Measurements from ENCODE around the gene ROGDI. TPM values are rescaled to one million over a fixed set of nuclear protein-coding genes. Genes with fewer than 3 reads are reported as not detected.

The ROGDI gene
- total and polyA plus RNA-seq, 2 of the 13 experiments (the other 11 are each of a cell fraction or from before 2014, with no cell fraction given): 19.2 to 42.1 TPM

- Histone ChIP-seq H3K27me3 (ENCODE audit: control insufficient read depth in 1 of 2, insufficient read depth in 2 of 2, low read length in 2 of 2) (no peaks in the 10 kb centered on the region; a peak in 1 of 5 replicates), H3K4me2 (ENCODE audit: low read depth, low read length) (no peak within 1 kb of the TSS), H3K27ac (ENCODE audit: extremely low read length, insufficient read depth, low read length) (no peak within 1 kb of the TSS), H3K4me3 (replicated peaks in 1 of 3; ENCODE audit: insufficient read depth in 1 of 3, low read depth in 2 of 3, low read length in 3 of 3) (no peak within 1 kb of the TSS), H4K20me1 (ENCODE audit: insufficient read depth, low read length) (no peaks in the 10 kb centered on the region), H3K36me3 (replicated peaks in 1 of 2; ENCODE audit: control insufficient read depth in 1 of 2, insufficient read depth in 2 of 2, low read length in 2 of 2) (peaks cover 0 to 8% of the 10 kb centered on the region in 2 experiments; a peak in 2 of 5 replicates), H3K9ac (ENCODE audit: insufficient read depth, low read depth, low read length) (no peak within 1 kb of the TSS), H3K79me2 (ENCODE audit: insufficient read depth, low read length) (no peaks in the 10 kb centered on the region), H2AFZ (ENCODE audit: low read length) (no peak within 1 kb of the TSS), H3K9me3 (ENCODE audit: low read length) (no peaks in the 10 kb centered on the region), H3K4me1 (ENCODE audit: insufficient read depth, low read length) (peaks cover 25% of the 10 kb centered on the region)
- CTCF ChIA-PET (ENCODE audit: low intra/inter-chr PET ratio, low total read pairs): no interaction called here
- in situ Hi-C loops (cut with HindIII; ENCODE audit: extremely low pct_ligation_motif_present, low pct_unique_long_range_greater_than_20kb): no loop called here
- WGBS (ENCODE audit: low lambda C conversion rate): 96% methylated on average over 12 of the region's 14 CpGs
- FAIRE-seq (no peak), ATAC-seq (no peak), DNase-seq (ENCODE audit: low spot score) (no peak)
- no TSS peak for BruUV-seq (replicated peaks)
- intact Hi-C loops (cut with micrococcal nuclease; ENCODE audit: unreplicated experiment): no loop called here
- POLR2A ChIA-PET: interaction anchor here (1.4 kb wide), 1 partner anchor 7 kb away, joined by 3 read pairs; the partner anchor contains the start of gene ROGDI
- peak; percentile 27 for TF ChIP-seq HNRNPK (IDR thresholded peaks at IDR 0.05; ENCODE audit: low read depth, low read length, poor library complexity, severe bottlenecking)
- no peak for TF ChIP-seq MXD1 (CRISPR knock-in tag; IDR thresholded peaks at IDR 0.05)
- TF ChIP-seq ZBTB7A (CRISPR knock-in tag; IDR thresholded peaks at IDR 0.05): no peak
- peak; percentile 3 for TF ChIP-seq AGO2 (optimal IDR thresholded peaks at IDR 0.05; ENCODE audit: low read depth, low read length)
- 0 out of 4 replicates have a peak, but pooled peaks of 1 of the 2 experiments have one; percentile 5 for TF ChIP-seq POLR2A (IDR thresholded peaks at IDR 0.05; ENCODE audit: insufficient read depth in 1 of 2, low read depth in 2 of 2, low read length in 2 of 2)
- TF ChIP-seq POLR2G (IDR thresholded peaks at IDR 0.05; ENCODE audit: low read depth, low read length): no peak
These were observed 7.1 kb downstream of the ROGDI start, which contains the start of gene SMIM22 for GRCh38 chr16:4795181-4795827. SMIM22 (plus strand) TSS chr16:4795369; CDS start chr16:4795735, 366 bp downstream.

DNA sequence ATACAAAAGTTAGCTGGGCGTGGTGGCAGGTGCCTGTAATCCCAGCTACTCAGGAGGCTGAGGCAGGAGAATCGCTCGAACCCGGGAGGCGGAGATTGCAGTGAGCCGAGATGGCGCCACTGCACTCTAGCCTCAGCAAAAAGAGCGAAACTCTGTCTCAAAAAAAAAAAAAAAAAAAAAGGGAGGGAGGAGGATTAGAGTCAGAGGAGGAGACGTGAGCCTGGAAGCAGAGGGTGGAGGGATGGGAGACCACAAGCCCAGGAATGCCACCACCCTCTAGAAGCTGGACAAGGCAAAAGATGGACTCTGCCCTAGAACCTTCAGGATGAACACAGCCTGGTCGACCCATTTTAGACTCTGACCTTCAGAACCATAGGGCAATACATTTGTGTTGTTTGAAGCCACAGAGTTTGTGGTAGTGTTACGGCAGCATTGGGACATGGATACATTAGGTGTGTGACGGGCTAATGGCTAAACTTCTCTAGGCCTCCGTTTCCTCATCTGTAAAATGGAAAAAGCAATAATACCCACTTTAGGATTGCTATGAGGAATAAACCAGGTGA is 9.4 kb downstream of the ROGDI start:
- in situ Hi-C loops (cut with HindIII; ENCODE audit: extremely low pct_ligation_motif_present, low pct_unique_long_range_greater_than_20kb): no loop called here
- WGBS (ENCODE audit: low lambda C conversion rate): 32% methylated on average over 13 of the region's 13 CpGs
- peak; percentile 27 for ATAC-seq
- TF ChIP-seq ADNP (CRISPR knock-in tag; IDR thresholded peaks at IDR 0.05) (0 out of 2 replicates have a peak, but pooled peaks have one; percentile 35), AHR (CRISPR knock-in tag; IDR thresholded peaks at IDR 0.05) (no peak), ETS1 (CRISPR knock-in tag; IDR thresholded peaks at IDR 0.05) (no peak), RELA (CRISPR knock-in tag; IDR thresholded peaks at IDR 0.05) (no peak), ZNF644 (CRISPR knock-in tag; IDR thresholded peaks at IDR 0.05; ENCODE audit: low read depth) (no peak)
- TF ChIP-seq, protein P1, sequence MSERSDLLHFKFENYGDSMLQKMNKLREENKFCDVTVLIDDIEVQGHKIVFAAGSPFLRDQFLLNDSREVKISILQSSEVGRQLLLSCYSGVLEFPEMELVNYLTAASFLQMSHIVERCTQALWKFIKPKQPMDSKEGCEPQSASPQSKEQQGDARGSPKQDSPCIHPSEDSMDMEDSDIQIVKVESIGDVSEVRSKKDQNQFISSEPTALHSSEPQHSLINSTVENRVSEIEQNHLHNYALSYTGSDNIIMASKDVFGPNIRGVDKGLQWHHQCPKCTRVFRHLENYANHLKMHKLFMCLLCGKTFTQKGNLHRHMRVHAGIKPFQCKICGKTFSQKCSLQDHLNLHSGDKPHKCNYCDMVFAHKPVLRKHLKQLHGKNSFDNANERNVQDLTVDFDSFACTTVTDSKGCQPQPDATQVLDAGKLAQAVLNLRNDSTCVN (CRISPR knock-in tag; IDR thresholded peaks at IDR 0.05; ENCODE audit: borderline replicate concordance): no peak
- TF ChIP-seq, protein P2, sequence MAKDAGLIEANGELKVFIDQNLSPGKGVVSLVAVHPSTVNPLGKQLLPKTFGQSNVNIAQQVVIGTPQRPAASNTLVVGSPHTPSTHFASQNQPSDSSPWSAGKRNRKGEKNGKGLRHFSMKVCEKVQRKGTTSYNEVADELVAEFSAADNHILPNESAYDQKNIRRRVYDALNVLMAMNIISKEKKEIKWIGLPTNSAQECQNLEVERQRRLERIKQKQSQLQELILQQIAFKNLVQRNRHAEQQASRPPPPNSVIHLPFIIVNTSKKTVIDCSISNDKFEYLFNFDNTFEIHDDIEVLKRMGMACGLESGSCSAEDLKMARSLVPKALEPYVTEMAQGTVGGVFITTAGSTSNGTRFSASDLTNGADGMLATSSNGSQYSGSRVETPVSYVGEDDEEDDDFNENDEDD (CRISPR knock-in tag; IDR thresholded peaks at IDR 0.05; ENCODE audit: borderline replicate concordance): no peak

More for the DNA sequence above, 9.4 kb downstream of the ROGDI start:
- Histone ChIP-seq H3K4me1 (ENCODE audit: insufficient read depth, low read length) (peaks cover 41% of the 10 kb centered on the region), H3K27ac (ENCODE audit: extremely low read length, insufficient read depth, low read length) (no peak overlapping the region), H3K79me2 (ENCODE audit: insufficient read depth, low read length) (no peaks in the 10 kb centered on the region), H3K27me3 (ENCODE audit: control insufficient read depth in 1 of 2, insufficient read depth in 2 of 2, low read length in 2 of 2) (no peaks in the 10 kb centered on the region; a peak in 1 of 5 replicates), H2AFZ (ENCODE audit: low read length) (no peak overlapping the region), H3K4me2 (ENCODE audit: low read depth, low read length) (peak overlapping the region; percentile 51), H3K9me3 (ENCODE audit: low read length) (no peaks in the 10 kb centered on the region), H3K9ac (ENCODE audit: insufficient read depth, low read depth, low read length) (no peak overlapping the region), H3K36me3 (replicated peaks in 1 of 2; ENCODE audit: control insufficient read depth in 1 of 2, insufficient read depth in 2 of 2, low read length in 2 of 2) (no peaks in the 10 kb centered on the region), H4K20me1 (ENCODE audit: insufficient read depth, low read length) (no peaks in the 10 kb centered on the region), H3K4me3 (replicated peaks in 1 of 3; ENCODE audit: insufficient read depth in 1 of 3, low read depth in 2 of 3, low read length in 3 of 3) (no peak overlapping the region)
- intact Hi-C loops (cut with micrococcal nuclease; ENCODE audit: unreplicated experiment): no loop called here
- peak; percentile 33 for DNase-seq (ENCODE audit: low spot score)
- BruUV-seq (replicated peaks): no TSS peak
- POLR2A ChIA-PET: interaction anchor here (1.2 to 1.3 kb wide), 2 partner anchors 10 to 24 kb away, joined by 3 read pairs; partner anchors contain the start of gene ROGDI
- no peak for FAIRE-seq
- CTCF ChIA-PET (ENCODE audit: low intra/inter-chr PET ratio, low total read pairs): no interaction called here
